PC-3 (cell line): Measurements from ENCODE around the gene EGR2. TPM values are rescaled to one million over a fixed set of nuclear protein-coding genes. Genes with fewer than 3 reads are reported as not detected.

Source experiments
- ATAC-seq: fragments of 200-7000 bp; cut with Tn5 transposase; 2 replicates; pipeline ENCODE4 v1.9.1; 2020; ENCODE audit warnings: mild to moderate bottlenecking, moderate library complexity
- BruUV-seq: library from RNA; stranded (reverse); fragments of 400-500 nt; replicated peaks from 2 replicates; lab custom pipeline; 2021; lab: Mats Ljungman, UMichigan
- CTCF ChIA-PET: fragments of 300-600 bp; sonication (Branson Sonifier 250); formaldehyde crosslinking; loops from one replicate; lab custom pipeline; 2022; ENCODE audit warnings: antibody characterized with exemption; lab: Charles Lee
- POLR2A ChIA-PET: fragments of 300-600 bp; sonication (Branson Sonifier 250); formaldehyde crosslinking; loops from one replicate; lab custom pipeline; 2022; ENCODE audit warnings: antibody characterized with exemption; ENCODE audit not compliant: unreplicated experiment; lab: Charles Lee
- DNase-seq: peaks from one replicate; pipeline ENCODE4 v3.0.0-alpha.2; 2015
- H2AFZ ChIP-seq: fragments of 300-600 bp; sonication (generic); 2 replicates; pipeline ENCODE4 v1.6.0; 2016; ENCODE audit warnings: antibody characterized with exemption, low read length
- H3F3A ChIP-seq: fragments of 300-600 bp; sonication (generic); one replicate; pipeline ENCODE4 v1.6.0; 2017; ENCODE audit warnings: antibody characterized with exemption, low read length, control low read depth, mild to moderate bottlenecking; ENCODE audit not compliant: unreplicated experiment
- H3K27ac ChIP-seq: fragments of 300-600 bp; sonication (generic); 2 replicates; pipeline ENCODE4 v1.5.1; 2016; ENCODE audit warnings: mild to moderate bottlenecking, low read length
- H3K27me3 ChIP-seq: fragments of 300-600 bp; sonication (generic); 2 replicates; pipeline ENCODE4 v1.6.1; 2016; ENCODE audit warnings: low read length, mixed read lengths
- H3K36me3 ChIP-seq: fragments of 300-600 bp; sonication (generic); 2 replicates; pipeline ENCODE4 v1.6.1; 2016; ENCODE audit warnings: low read depth, mixed run types, low read length, mixed read lengths
- H3K4me1 ChIP-seq: fragments of 300-600 bp; sonication (generic); 2 replicates; pipeline ENCODE4 v1.5.1; 2016; ENCODE audit warnings: low read length; ENCODE audit not compliant: insufficient read depth
- H3K4me2 ChIP-seq: fragments of 300-600 bp; sonication (generic); 2 replicates; pipeline ENCODE4 v1.6.0; 2016; ENCODE audit warnings: low read length
- H3K4me3 ChIP-seq: fragments of 300-600 bp; sonication (generic); 2 replicates; pipeline ENCODE4 v1.5.1; 2016; ENCODE audit warnings: mild to moderate bottlenecking, low read length, mixed read lengths
- H3K79me2 ChIP-seq: fragments of 300-600 bp; sonication (generic); 2 replicates; pipeline ENCODE4 v1.6.1; 2017; ENCODE audit warnings: low read length, mixed read lengths
- H3K9ac ChIP-seq: fragments of 300-600 bp; sonication (generic); 2 replicates; pipeline ENCODE4 v1.6.0; 2016; ENCODE audit warnings: mild to moderate bottlenecking, low read length
- H3K9me2 ChIP-seq: fragments of 300-600 bp; sonication (generic); replicated peaks from 2 replicates; pipeline ENCODE4 v1.6.1; 2016; ENCODE audit warnings: mixed run types, low read length, mixed read lengths
- H3K9me3 ChIP-seq: fragments of 300-600 bp; sonication (generic); 2 replicates; pipeline ENCODE4 v1.6.1; 2016; ENCODE audit warnings: low read length, mixed read lengths
- H4K20me1 ChIP-seq: fragments of 300-600 bp; sonication (generic); 2 replicates; pipeline ENCODE4 v1.6.1; 2016; ENCODE audit warnings: low read length, mixed read lengths
- CTCF ChIP-seq: fragments of 300-600 bp; sonication (generic); conservative IDR thresholded peaks from 2 replicates; pipeline ENCODE4 v1.5.1; 2017; ENCODE audit warnings: antibody characterized with exemption, low read depth, mild to moderate bottlenecking, low read length
- EZH2 ChIP-seq: fragments of 300-600 bp; sonication (generic); IDR thresholded peaks from one replicate; pipeline ENCODE4 v1.6.1; 2017; ENCODE audit warnings: antibody characterized with exemption, mild to moderate bottlenecking, low read length; ENCODE audit not compliant: unreplicated experiment
- EZH2phosphoT487 ChIP-seq: fragments of 300-600 bp; sonication (generic); IDR thresholded peaks from 2 replicates; pipeline ENCODE4 v1.6.1; 2018; ENCODE audit warnings: mild to moderate bottlenecking, antibody characterized with exemption, low read length, borderline replicate concordance
- intact Hi-C: fragments of 100-400 bp; cut with micrococcal nuclease; formaldehyde crosslinking; loops from 2 replicates; pipeline ENCODE4 v1.9.0; 2023
- total RNA-seq: library from RNA; depleted of rRNA; stranded (reverse); fragments of >200 nt; gene quantifications from 2 replicates; pipeline ENCODE4 v1.2.3, GENCODE V29; 2014

The EGR2 gene
- total RNA-seq, 1 experiment from 2014 or later = 2.7 TPM

GRCh38 chr10:62811159-62811875, 4.8 kb downstream of the EGR2 start:
- Histone ChIP-seq H3K4me1 (peaks cover 31% of the 10 kb centered on the region), H3K9me2 (no peaks in the 10 kb centered on the region), H3K27ac (no peak overlapping the region), H3K36me3 (peaks cover 24% of the 10 kb centered on the region), H3K4me3 (no peak overlapping the region), H4K20me1 (peaks cover 34% of the 10 kb centered on the region), H3K9ac (no peak overlapping the region), H3F3A (no peaks in the 10 kb centered on the region), H3K4me2 (no peak overlapping the region), H3K9me3 (no peaks in the 10 kb centered on the region), H3K27me3 (no peaks in the 10 kb centered on the region), H3K79me2 (peaks cover 43% of the 10 kb centered on the region), H2AFZ (no peak overlapping the region)
- POLR2A ChIA-PET = no interaction called here
- no peak for TF ChIP-seq CTCF
- no peak for TF ChIP-seq EZH2phosphoT487
- TF ChIP-seq EZH2 = no peak
- no TSS peak for BruUV-seq
- no peak for ATAC-seq
- intact Hi-C loops = no loop called here
- CTCF ChIA-PET = interaction anchor here (0.6 kb wide), 1 partner anchor 60 kb away, joined by 3 read pairs; no protein-coding TSS in a partner anchor
- DNase-seq = no peak

- Histone ChIP-seq H2AFZ (no peak overlapping the region), H3K4me3 (no peak overlapping the region), H4K20me1 (peaks cover 41% of the 10 kb centered on the region), H3K36me3 (peaks cover 27% of the 10 kb centered on the region), H3K27me3 (no peaks in the 10 kb centered on the region), H3K9me3 (no peaks in the 10 kb centered on the region), H3K27ac (no peak overlapping the region), H3K9me2 (no peaks in the 10 kb centered on the region), H3K4me1 (peaks cover 30% of the 10 kb centered on the region), H3F3A (no peaks in the 10 kb centered on the region), H3K9ac (no peak overlapping the region), H3K4me2 (no peak overlapping the region), H3K79me2 (peaks cover 52% of the 10 kb centered on the region)
- no TSS peak for BruUV-seq
- DNase-seq = no peak
- CTCF ChIA-PET = no interaction called here
- no peak for ATAC-seq
- intact Hi-C loops = no loop called here
- no peak for TF ChIP-seq CTCF
- no peak for TF ChIP-seq EZH2
- TF ChIP-seq EZH2phosphoT487 = no peak
- POLR2A ChIA-PET = no interaction called here
Observed at GRCh38 chr10:62810156-62810902, 5.8 kb downstream of the EGR2 start.
